ENCODE results near the gene DGKD. TPM values are rescaled to one million over a fixed set of nuclear protein-coding genes. Genes with fewer than 3 reads are reported as not detected.

The DGKD gene
- total RNA-seq, 6 experiments from 2014 or later: 8.1 to 12.2 (median 10.3) TPM

DNA sequence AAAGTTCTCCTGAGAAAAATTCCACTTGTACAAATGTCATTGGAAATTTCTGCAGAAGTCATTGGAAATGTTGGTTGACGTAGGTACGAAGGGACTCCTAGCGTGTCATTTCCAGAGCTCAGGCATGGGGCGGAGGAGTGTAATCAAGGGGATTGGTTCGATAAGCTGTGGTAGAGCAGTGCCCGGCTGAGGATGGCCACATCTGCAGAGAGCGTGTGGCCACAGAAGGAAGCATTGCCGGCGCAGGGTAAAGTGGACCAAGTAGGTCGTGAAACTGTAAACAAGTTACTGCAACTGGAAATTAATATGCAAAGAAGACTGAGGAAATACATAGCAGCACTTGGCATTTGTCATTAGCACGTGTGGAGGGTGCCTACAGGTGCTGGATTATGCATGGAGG, 101.8 kb downstream of the DGKD start:
- Mint-ChIP-seq H3K4me3 (no peak overlapping the region), H3K27ac (no peak overlapping the region), H3K27me3 (ENCODE audit: insufficient read depth) (no peaks in the 10 kb centered on the region; the same call in 1 of the 2 replicates), H3K4me1 (ENCODE audit: low read depth) (no peaks in the 10 kb centered on the region), H3K9me3 (no peaks in the 10 kb centered on the region), H3K36me3 (ENCODE audit: low read depth) (peaks cover 6% of the 10 kb centered on the region; the same call in 1 of the 2 replicates)
- TF ChIP-seq, protein P1, sequence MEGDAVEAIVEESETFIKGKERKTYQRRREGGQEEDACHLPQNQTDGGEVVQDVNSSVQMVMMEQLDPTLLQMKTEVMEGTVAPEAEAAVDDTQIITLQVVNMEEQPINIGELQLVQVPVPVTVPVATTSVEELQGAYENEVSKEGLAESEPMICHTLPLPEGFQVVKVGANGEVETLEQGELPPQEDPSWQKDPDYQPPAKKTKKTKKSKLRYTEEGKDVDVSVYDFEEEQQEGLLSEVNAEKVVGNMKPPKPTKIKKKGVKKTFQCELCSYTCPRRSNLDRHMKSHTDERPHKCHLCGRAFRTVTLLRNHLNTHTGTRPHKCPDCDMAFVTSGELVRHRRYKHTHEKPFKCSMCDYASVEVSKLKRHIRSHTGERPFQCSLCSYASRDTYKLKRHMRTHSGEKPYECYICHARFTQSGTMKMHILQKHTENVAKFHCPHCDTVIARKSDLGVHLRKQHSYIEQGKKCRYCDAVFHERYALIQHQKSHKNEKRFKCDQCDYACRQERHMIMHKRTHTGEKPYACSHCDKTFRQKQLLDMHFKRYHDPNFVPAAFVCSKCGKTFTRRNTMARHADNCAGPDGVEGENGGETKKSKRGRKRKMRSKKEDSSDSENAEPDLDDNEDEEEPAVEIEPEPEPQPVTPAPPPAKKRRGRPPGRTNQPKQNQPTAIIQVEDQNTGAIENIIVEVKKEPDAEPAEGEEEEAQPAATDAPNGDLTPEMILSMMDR (IDR thresholded peaks at IDR 0.05): no peak
- no peak for DNase-seq

DNA sequence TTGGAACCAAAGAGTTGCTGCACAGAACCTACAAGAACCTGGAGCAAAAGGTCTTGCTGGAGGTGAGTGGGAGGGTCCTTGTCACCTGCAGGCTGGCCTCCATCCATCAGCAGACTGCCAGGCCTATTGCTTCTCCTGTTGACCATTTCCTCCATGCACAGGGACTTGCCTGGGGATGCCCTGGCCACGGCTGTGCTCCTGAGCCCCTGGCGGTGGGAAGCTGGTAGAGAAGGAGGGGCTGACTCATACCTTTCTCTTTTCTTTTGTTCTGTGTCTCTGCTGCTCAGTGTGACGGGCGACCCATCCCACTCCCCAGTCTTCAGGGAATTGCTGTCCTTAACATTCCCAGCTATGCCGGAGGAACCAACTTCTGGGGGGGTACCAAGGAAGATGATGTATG, 102.6 kb downstream of the DGKD start:
- no peak for DNase-seq
- no peak overlapping the region for H3K27ac Mint-ChIP-seq
- H3K9me3 Mint-ChIP-seq: no peaks in the 10 kb centered on the region
- H3K4me1 Mint-ChIP-seq (ENCODE audit: low read depth): no peaks in the 10 kb centered on the region
- no peak overlapping the region for H3K4me3 Mint-ChIP-seq
- peaks cover 6% of the 10 kb centered on the region; the same call in 1 of the 2 replicates for H3K36me3 Mint-ChIP-seq (ENCODE audit: low read depth)
- H3K27me3 Mint-ChIP-seq (ENCODE audit: insufficient read depth): no peaks in the 10 kb centered on the region; the same call in 1 of the 2 replicates
- TF ChIP-seq, protein P1 (IDR thresholded peaks at IDR 0.05): no peak

DNA sequence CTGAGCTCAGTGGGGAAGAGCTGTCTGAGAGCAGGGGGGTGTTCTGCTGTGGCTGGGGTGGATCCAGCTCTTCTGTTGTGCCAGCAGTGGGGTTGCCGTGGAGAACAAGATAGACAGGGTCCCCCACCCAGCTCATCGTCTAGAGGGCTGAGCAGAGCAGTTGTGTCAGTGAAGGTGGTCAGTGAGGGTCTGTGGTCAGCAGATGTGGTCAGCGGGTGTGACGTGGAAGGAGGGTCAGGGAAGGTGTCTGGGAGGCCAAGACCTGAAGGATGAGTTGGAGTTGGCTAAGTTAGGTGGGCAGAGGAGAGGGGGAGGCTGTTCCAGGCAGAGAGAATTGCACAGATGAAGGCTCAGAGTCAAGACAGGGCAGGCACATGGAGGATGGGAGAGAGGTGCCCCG, 103.1 kb downstream of the DGKD start:
- Mint-ChIP-seq H3K27ac (no peak overlapping the region), H3K36me3 (ENCODE audit: low read depth) (peaks cover 6% of the 10 kb centered on the region; the same call in 1 of the 2 replicates), H3K4me3 (no peak overlapping the region), H3K27me3 (ENCODE audit: insufficient read depth) (no peaks in the 10 kb centered on the region), H3K9me3 (no peaks in the 10 kb centered on the region), H3K4me1 (ENCODE audit: low read depth) (no peaks in the 10 kb centered on the region)
- TF ChIP-seq, protein P1 (IDR thresholded peaks at IDR 0.05): no peak
- DNase-seq: no peak

DNA sequence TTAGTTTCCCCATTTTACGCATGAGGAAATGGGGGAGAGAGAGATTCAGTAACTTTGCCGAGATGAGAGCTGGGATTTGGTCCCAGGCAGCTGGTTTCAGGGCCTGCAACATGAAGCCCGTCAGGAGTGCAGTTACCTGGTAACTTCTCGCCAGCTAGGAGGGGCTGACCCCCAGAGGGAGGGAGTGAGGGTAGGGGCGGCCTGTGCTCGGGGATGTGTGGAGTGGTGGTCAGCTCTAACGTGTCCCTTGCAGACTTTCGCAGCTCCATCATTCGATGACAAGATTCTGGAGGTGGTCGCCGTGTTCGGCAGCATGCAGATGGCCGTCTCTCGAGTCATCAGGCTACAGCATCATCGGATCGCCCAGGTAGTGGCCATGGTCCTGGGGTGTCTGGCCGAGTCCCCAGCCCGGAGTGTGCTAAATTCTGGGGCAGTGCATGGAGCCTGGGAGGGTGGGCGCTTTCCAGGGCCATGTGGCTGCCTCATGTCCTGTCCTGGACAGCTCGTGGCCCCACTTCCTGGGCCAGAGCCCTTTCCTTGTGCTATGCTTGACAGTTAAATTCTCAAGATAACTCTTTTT, 103.8 kb downstream of the DGKD start:
- H3K4me3 Mint-ChIP-seq: no peak overlapping the region
- H3K36me3 Mint-ChIP-seq (ENCODE audit: low read depth): peaks cover 6% of the 10 kb centered on the region; the same call in 1 of the 2 replicates
- H3K4me1 Mint-ChIP-seq (ENCODE audit: low read depth): no peaks in the 10 kb centered on the region
- H3K27me3 Mint-ChIP-seq (ENCODE audit: insufficient read depth): no peaks in the 10 kb centered on the region
- H3K27ac Mint-ChIP-seq: no peak overlapping the region
- H3K9me3 Mint-ChIP-seq: no peaks in the 10 kb centered on the region
- TF ChIP-seq, protein P1 (IDR thresholded peaks at IDR 0.05): no peak
- no peak for DNase-seq

DNA sequence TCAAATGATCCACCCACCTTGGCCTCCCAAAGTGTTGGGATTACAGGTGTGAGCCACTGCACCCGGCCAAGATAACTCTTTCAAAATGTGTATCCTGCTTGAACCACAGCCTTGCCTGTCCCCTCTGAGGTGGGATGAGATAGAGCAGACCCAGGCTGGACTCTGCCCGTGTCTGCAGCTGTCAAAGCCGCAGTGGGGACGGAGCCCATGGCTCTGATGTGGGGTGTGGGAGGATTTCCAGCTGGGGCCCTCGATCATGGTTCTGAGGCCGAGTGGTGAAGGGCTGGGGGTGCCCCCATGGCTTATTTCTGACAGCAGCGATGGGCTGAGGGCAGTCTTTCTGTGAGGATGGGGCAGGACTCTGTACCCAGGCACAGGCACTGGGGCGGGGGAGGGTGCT, 104.5 kb downstream of the DGKD start:
- H3K4me1 Mint-ChIP-seq (ENCODE audit: low read depth): no peaks in the 10 kb centered on the region
- no peak for DNase-seq
- H3K36me3 Mint-ChIP-seq (ENCODE audit: low read depth): peaks cover 6% of the 10 kb centered on the region; the same call in 1 of the 2 replicates
- no peak overlapping the region for H3K4me3 Mint-ChIP-seq
- H3K27me3 Mint-ChIP-seq (ENCODE audit: insufficient read depth): no peaks in the 10 kb centered on the region; the same call in 1 of the 2 replicates
- H3K27ac Mint-ChIP-seq: no peak overlapping the region
- TF ChIP-seq, protein P1 (IDR thresholded peaks at IDR 0.05): no peak
- no peaks in the 10 kb centered on the region for H3K9me3 Mint-ChIP-seq
